Mammary epithelial cell (primary cell): Measurements from ENCODE around the gene DDX4.

Source experiments
- EZH2 ChIP-seq: IDR thresholded peaks from 2 replicates; pipeline ENCODE4 v1.6.1; 2012; ENCODE audit warnings: low read length, inconsistent platforms, borderline replicate concordance
- TF ChIP-seq, protein P1 (sequence below), 2 donors: IDR thresholded peaks in 1 of 2; conservative IDR thresholded peaks in 1 of 2; 2 replicates each; pipeline ENCODE4 v1.5.1; 2011 to 2012; ENCODE audit warnings: inconsistent platforms in 2 of 2, low read length in 2 of 2, mild to moderate bottlenecking in 2 of 2, control low read depth in 1 of 2, low read depth in 1 of 2; ENCODE audit not compliant: insufficient read depth in 1 of 2; ENCODE audit errors: extremely low read depth in 1 of 2

DNA sequence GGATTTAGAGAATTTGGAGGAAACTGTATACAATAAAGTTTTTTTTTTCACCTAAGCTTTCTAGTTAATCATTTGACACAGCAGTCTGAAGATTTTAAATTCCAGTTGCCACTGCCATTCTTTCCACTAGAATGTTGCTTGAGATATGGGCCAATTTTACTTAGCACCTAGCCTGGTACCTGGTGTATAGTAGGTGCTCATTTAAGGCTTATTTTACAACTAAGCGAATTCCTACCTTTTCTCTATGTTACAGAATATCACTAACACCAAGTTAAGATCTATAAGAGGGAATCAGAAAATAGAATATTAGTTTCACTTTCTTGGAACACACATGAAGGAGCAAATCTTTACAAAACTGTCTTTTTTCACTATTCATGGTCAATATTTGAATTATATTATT, 3.2 kb upstream of the DDX4 start:
- TF ChIP-seq, protein P1, sequence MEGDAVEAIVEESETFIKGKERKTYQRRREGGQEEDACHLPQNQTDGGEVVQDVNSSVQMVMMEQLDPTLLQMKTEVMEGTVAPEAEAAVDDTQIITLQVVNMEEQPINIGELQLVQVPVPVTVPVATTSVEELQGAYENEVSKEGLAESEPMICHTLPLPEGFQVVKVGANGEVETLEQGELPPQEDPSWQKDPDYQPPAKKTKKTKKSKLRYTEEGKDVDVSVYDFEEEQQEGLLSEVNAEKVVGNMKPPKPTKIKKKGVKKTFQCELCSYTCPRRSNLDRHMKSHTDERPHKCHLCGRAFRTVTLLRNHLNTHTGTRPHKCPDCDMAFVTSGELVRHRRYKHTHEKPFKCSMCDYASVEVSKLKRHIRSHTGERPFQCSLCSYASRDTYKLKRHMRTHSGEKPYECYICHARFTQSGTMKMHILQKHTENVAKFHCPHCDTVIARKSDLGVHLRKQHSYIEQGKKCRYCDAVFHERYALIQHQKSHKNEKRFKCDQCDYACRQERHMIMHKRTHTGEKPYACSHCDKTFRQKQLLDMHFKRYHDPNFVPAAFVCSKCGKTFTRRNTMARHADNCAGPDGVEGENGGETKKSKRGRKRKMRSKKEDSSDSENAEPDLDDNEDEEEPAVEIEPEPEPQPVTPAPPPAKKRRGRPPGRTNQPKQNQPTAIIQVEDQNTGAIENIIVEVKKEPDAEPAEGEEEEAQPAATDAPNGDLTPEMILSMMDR (conservative IDR thresholded peaks at IDR 0.05 in 1 of 2, IDR thresholded peaks at IDR 0.05 in 1 of 2; ENCODE audit: extremely low read depth in 1 of 2, insufficient read depth in 1 of 2, low read depth in 1 of 2, low read length in 2 of 2), result no peak
- no peak for TF ChIP-seq EZH2
